CD14-positive monocyte (primary cell): ENCODE measurements around the gene ZNF726. TPM values are rescaled to one million over a fixed set of nuclear protein-coding genes. Genes with fewer than 3 reads are reported as not detected.

Experiments used
- DNase-seq, 3 donors: peaks; one replicate each; pipeline ENCODE4 v3.0.0-alpha.2; 2011 to 2022
- H2AFZ ChIP-seq: 2 replicates; pipeline ENCODE4 v1.6.0; 2012; ENCODE audit warnings: mild to moderate bottlenecking, low read depth, low read length, inconsistent platforms; ENCODE audit not compliant: insufficient read depth, poor library complexity, severe bottlenecking
- H3K27ac ChIP-seq, 2 donors: 1 replicate in 1 of 2; 2 replicates in 1 of 2; pipeline ENCODE4 v1.5.1; 2012 to 2013; ENCODE audit warnings: low read length in 2 of 2, control low read depth in 1 of 2, inconsistent platforms in 1 of 2, low read depth in 1 of 2, mild to moderate bottlenecking in 1 of 2
- H3K27me3 ChIP-seq, 2 donors: one replicate each; pipeline versions ENCODE4 v1.6.0 to v1.6.1; 2011 to 2013; ENCODE audit warnings: low read length in 2 of 2; ENCODE audit not compliant: control insufficient read depth in 2 of 2, insufficient read depth in 2 of 2
- H3K36me3 ChIP-seq, 2 donors: replicated peaks in 1 of 2; 1 replicate in 1 of 2; 2 replicates in 1 of 2; pipeline versions ENCODE4 v1.5.1 to v1.6.1; 2012 to 2013; ENCODE audit warnings: low read length in 2 of 2, control low read depth in 1 of 2, inconsistent platforms in 1 of 2, mild to moderate bottlenecking in 1 of 2; ENCODE audit not compliant: insufficient read depth in 2 of 2, control insufficient read depth in 1 of 2
- H3K4me1 ChIP-seq, 2 donors: 1 replicate in 1 of 2; 2 replicates in 1 of 2; pipeline versions ENCODE4 v1.5.1 to v1.6.1; 2012 to 2013; ENCODE audit warnings: low read length in 2 of 2, control low read depth in 1 of 2, inconsistent platforms in 1 of 2, mild to moderate bottlenecking in 1 of 2, moderate library complexity in 1 of 2; ENCODE audit not compliant: insufficient read depth in 2 of 2, control insufficient read depth in 1 of 2
- H3K4me2 ChIP-seq: replicated peaks from 2 replicates; pipeline ENCODE3; 2012; ENCODE audit warnings: low read length, moderate library complexity, mild to moderate bottlenecking; ENCODE audit not compliant: poor library complexity, severe bottlenecking; ENCODE audit errors: extremely low read depth
- H3K4me3 ChIP-seq, 3 experiments: fragments of 200-600 bp in 1 of 3; sonication (generic) in 1 of 3; replicated peaks in 1 of 3; 1 replicate in 2 of 3; 2 replicates in 1 of 3; pipeline ENCODE4 v1.5.1; 2011 to 2013; ENCODE audit warnings: low read length in 3 of 3, mild to moderate bottlenecking in 3 of 3, control low read depth in 2 of 3, low read depth in 2 of 3, inconsistent platforms in 1 of 3, moderate library complexity in 1 of 3
- H3K79me2 ChIP-seq: 2 replicates; pipeline ENCODE4 v1.6.0; 2012; ENCODE audit warnings: mild to moderate bottlenecking, control low read depth, inconsistent platforms, low read length, moderate library complexity; ENCODE audit not compliant: insufficient read depth
- H3K9ac ChIP-seq: 2 replicates; pipeline ENCODE4 v1.6.0; 2017; ENCODE audit warnings: low read length, mild to moderate bottlenecking; ENCODE audit not compliant: insufficient read depth, poor library complexity, severe bottlenecking
- H3K9me3 ChIP-seq, 2 donors: replicated peaks in 1 of 2; 1 replicate in 1 of 2; 2 replicates in 1 of 2; pipeline versions ENCODE4 v1.5.1 to v1.6.1; 2012 to 2013; ENCODE audit warnings: low read length in 2 of 2, control low read depth in 1 of 2; ENCODE audit not compliant: control insufficient read depth in 1 of 2, insufficient read depth in 1 of 2
- H4K20me1 ChIP-seq: 2 replicates; pipeline ENCODE4 v1.6.0; 2012; ENCODE audit warnings: mild to moderate bottlenecking, low read length, control low read depth, moderate library complexity; ENCODE audit not compliant: insufficient read depth
- H3K27ac Mint-ChIP-seq, 7 donors: one replicate each; pipeline ENCODE4 v1.8.0; 2020; ENCODE audit warnings: mild to moderate bottlenecking in 7 of 7, mixed read lengths in 7 of 7, moderate library complexity in 6 of 7, inconsistent platforms in 2 of 7
- H3K27me3 Mint-ChIP-seq, 3 donors: one replicate each; pipeline ENCODE4 v1.8.0; 2021 to 2022; ENCODE audit warnings: low read depth in 3 of 3, mild to moderate bottlenecking in 3 of 3, mixed read lengths in 3 of 3, moderate library complexity in 3 of 3, inconsistent platforms in 1 of 3
- H3K36me3 Mint-ChIP-seq, 2 donors: one replicate each; pipeline ENCODE4 v1.8.0; 2020; ENCODE audit warnings: mixed read lengths in 2 of 2, inconsistent platforms in 1 of 2, mild to moderate bottlenecking in 1 of 2
- H3K4me1 Mint-ChIP-seq: one replicate; pipeline ENCODE4 v1.8.0; 2020; ENCODE audit warnings: mild to moderate bottlenecking, mixed read lengths
- H3K4me3 Mint-ChIP-seq, 2 donors: one replicate each; pipeline ENCODE4 v1.8.0; 2020; ENCODE audit warnings: mild to moderate bottlenecking in 2 of 2, mixed read lengths in 2 of 2, moderate library complexity in 1 of 2
- H3K9me3 Mint-ChIP-seq, 7 donors: one replicate each; pipeline ENCODE4 v1.8.0; 2020 to 2022; ENCODE audit warnings: mixed read lengths in 7 of 7, mild to moderate bottlenecking in 6 of 7, moderate library complexity in 6 of 7, inconsistent platforms in 2 of 7
- WGBS: methylation state at CpG from one replicate; pipeline ENCODE4 v1.1.5; 2013; ENCODE audit warnings: missing lambda C conversion rate; ENCODE audit not compliant: insufficient coverage; 5-methylcytosine and 5-hydroxymethylcytosine counted together
- intact Hi-C, 2 donors: fragments of 100-400 bp; cut with micrococcal nuclease; formaldehyde crosslinking; loops; one replicate each; pipeline versions ENCODE4 v1.15.0 to v1.15.1; 2023
- polyA plus RNA-seq, 3 donors: library from polyadenylated mRNA; depleted of rRNA in 1 of 3; unstranded in 2 of 3; stranded (reverse) in 1 of 3; fragments of 300-500 nt in 2 of 3; fragments of >200 nt in 1 of 3; fragmentation: Illumina TruSeq in 2 of 3; gene quantifications; 1 replicate in 2 of 3; 2 replicates in 1 of 3; pipeline ENCODE4 v1.2.3, GENCODE V29; 2012 to 2021
- TF ChIP-seq, protein P1 (sequence below): fragments of 200-600 bp; IDR thresholded peaks from one replicate; pipeline ENCODE4 v1.8.0; 2022; ENCODE audit warnings: antibody characterized with exemption, mild to moderate bottlenecking

ZNF726 gene
- polyA plus RNA-seq, 3 donors, result 0.10 to 0.34 (median 0.28) TPM

DNA sequence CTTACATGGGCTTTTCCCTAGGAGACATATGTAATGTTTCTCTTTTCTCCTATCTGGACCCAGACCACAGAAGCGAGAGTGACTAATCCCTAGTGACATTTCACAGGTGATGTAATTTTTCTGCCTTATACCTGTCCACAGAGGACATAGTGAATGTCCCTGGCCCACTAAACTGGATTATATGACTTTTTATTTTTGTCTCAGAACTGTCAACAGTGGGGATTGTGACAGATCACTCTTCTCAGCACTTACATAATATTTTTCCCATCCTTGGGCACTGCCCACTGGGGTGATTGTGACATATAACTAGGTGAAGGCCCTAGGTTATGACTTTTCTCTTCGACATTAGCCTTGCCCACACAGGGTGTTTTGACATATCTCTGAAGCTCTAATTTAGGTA, 7.9 kb upstream of the ZNF726 start:
- Mint-ChIP-seq H3K9me3 (peaks cover 12 to 56% (median 50%) of the 10 kb centered on the region in 7 donors), H3K36me3 (no peaks in the 10 kb centered on the region), H3K4me3 (no peak overlapping the region), H3K4me1 (no peaks in the 10 kb centered on the region), H3K27ac (no peak overlapping the region), H3K27me3 (peaks cover 0 to 2% (median 2%) of the 10 kb centered on the region in 3 donors)
- Histone ChIP-seq H3K4me3 (no peak overlapping the region), H3K4me2 (no peak overlapping the region), H4K20me1 (no peaks in the 10 kb centered on the region), H3K27me3 (no peaks in the 10 kb centered on the region), H2AFZ (no peak overlapping the region), H3K79me2 (no peaks in the 10 kb centered on the region), H3K9me3 (peaks cover 53 to 80% of the 10 kb centered on the region in 2 donors), H3K36me3 (no peaks in the 10 kb centered on the region), H3K4me1 (no peaks in the 10 kb centered on the region), H3K9ac (no peak overlapping the region), H3K27ac (no peak overlapping the region)
- no CpG with 5 or more reads among the region's 2 CpGs for WGBS
- intact Hi-C loops, result no loop called here
- TF ChIP-seq, protein P1, sequence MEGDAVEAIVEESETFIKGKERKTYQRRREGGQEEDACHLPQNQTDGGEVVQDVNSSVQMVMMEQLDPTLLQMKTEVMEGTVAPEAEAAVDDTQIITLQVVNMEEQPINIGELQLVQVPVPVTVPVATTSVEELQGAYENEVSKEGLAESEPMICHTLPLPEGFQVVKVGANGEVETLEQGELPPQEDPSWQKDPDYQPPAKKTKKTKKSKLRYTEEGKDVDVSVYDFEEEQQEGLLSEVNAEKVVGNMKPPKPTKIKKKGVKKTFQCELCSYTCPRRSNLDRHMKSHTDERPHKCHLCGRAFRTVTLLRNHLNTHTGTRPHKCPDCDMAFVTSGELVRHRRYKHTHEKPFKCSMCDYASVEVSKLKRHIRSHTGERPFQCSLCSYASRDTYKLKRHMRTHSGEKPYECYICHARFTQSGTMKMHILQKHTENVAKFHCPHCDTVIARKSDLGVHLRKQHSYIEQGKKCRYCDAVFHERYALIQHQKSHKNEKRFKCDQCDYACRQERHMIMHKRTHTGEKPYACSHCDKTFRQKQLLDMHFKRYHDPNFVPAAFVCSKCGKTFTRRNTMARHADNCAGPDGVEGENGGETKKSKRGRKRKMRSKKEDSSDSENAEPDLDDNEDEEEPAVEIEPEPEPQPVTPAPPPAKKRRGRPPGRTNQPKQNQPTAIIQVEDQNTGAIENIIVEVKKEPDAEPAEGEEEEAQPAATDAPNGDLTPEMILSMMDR, result no peak
- DNase-seq, result no peak

DNA sequence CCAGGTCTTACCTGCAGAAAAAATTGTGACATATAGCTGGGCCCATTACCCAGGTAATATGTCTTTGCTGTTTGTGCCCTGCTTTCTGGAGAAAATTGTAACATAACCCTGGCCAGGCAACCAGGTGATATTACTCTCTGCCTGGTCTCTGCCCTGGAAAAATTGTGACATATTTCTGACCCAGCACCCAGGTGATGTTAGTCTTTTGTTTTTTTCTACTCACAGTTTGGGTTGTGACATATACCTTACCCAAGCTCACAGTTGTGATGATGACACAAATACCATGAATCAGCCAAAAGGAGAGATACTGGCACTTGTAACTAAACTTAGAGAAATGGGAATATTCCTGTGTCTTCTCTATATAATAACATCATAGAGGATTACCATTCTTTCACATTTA, 6.5 kb upstream of the ZNF726 start:
- no peaks in the 10 kb centered on the region for H3K36me3 Mint-ChIP-seq
- H3K36me3 ChIP-seq, result no peaks in the 10 kb centered on the region
- no peaks in the 10 kb centered on the region for H3K79me2 ChIP-seq
- H2AFZ ChIP-seq, result no peak overlapping the region
- DNase-seq, result no peak
- no peaks in the 10 kb centered on the region for H3K4me1 ChIP-seq
- no peaks in the 10 kb centered on the region for H4K20me1 ChIP-seq
- H3K9ac ChIP-seq, result no peak overlapping the region
- peaks cover 0 to 4% (median 2%) of the 10 kb centered on the region in 3 donors for H3K27me3 Mint-ChIP-seq
- peaks cover 53 to 84% of the 10 kb centered on the region in 2 donors for H3K9me3 ChIP-seq
- no peak overlapping the region for H3K4me3 ChIP-seq
- H3K4me2 ChIP-seq, result no peak overlapping the region
- peaks cover 12 to 56% (median 49%) of the 10 kb centered on the region in 7 donors for H3K9me3 Mint-ChIP-seq
- no peaks in the 10 kb centered on the region for H3K27me3 ChIP-seq
- H3K27ac Mint-ChIP-seq, result no peak overlapping the region
- H3K4me3 Mint-ChIP-seq, result no peak overlapping the region
- intact Hi-C loops, result no loop called here
- TF ChIP-seq, protein P1, result no peak
- H3K27ac ChIP-seq, result no peak overlapping the region
- no peaks in the 10 kb centered on the region for H3K4me1 Mint-ChIP-seq
